ENCODE data around the gene PHOX2B.

Gene PHOX2B

GRCh38 chr4:41784191-41784979, 35.9 kb upstream of the PHOX2B start:
- no peak overlapping the region for H3K4me3 ChIP-seq (IDR thresholded peaks at IDR 0.05; ENCODE audit: insufficient read depth, low read depth, low read length)
- H2AFZ ChIP-seq (ENCODE audit: low read depth): no peak overlapping the region
- no peaks in the 10 kb centered on the region for H3K4me1 ChIP-seq (ENCODE audit: low read depth, poor library complexity, severe bottlenecking)
- H3K79me2 ChIP-seq (ENCODE audit: insufficient read depth, low read depth): no peaks in the 10 kb centered on the region
- no peaks in the 10 kb centered on the region for H4K20me1 ChIP-seq (ENCODE audit: insufficient read depth)
- H3K9ac ChIP-seq: no peak overlapping the region
- no peak overlapping the region for H3K4me2 ChIP-seq
- H3K27me3 ChIP-seq (ENCODE audit: insufficient read depth, low read depth): no peaks in the 10 kb centered on the region
- TF ChIP-seq CTCF (conservative IDR thresholded peaks at IDR 0.05; ENCODE audit: low read depth, low read length): no peak
- H3K36me3 ChIP-seq (ENCODE audit: insufficient read depth): no peaks in the 10 kb centered on the region
- H3K27ac ChIP-seq: no peak overlapping the region

GRCh38 chr4:41776466-41776865, 27.9 kb upstream of the PHOX2B start:
- H3K4me2 ChIP-seq: no peak overlapping the region
- H3K27me3 ChIP-seq (ENCODE audit: insufficient read depth, low read depth): no peaks in the 10 kb centered on the region
- no peak overlapping the region for H3K27ac ChIP-seq
- no peak overlapping the region for H3K4me3 ChIP-seq (IDR thresholded peaks at IDR 0.05; ENCODE audit: insufficient read depth, low read depth, low read length)
- H3K4me1 ChIP-seq (ENCODE audit: low read depth, poor library complexity, severe bottlenecking): no peaks in the 10 kb centered on the region
- H2AFZ ChIP-seq (ENCODE audit: low read depth): no peak overlapping the region
- H3K9ac ChIP-seq: no peak overlapping the region
- H3K36me3 ChIP-seq (ENCODE audit: insufficient read depth): no peaks in the 10 kb centered on the region
- H4K20me1 ChIP-seq (ENCODE audit: insufficient read depth): no peaks in the 10 kb centered on the region
- no peaks in the 10 kb centered on the region for H3K79me2 ChIP-seq (ENCODE audit: insufficient read depth, low read depth)
- TF ChIP-seq CTCF (conservative IDR thresholded peaks at IDR 0.05; ENCODE audit: low read depth, low read length): no peak

- H3K4me2 ChIP-seq: no peak overlapping the region
Measured at GRCh38 chr4:41763729-41764128, 15.2 kb upstream of the PHOX2B start.

GRCh38 chr4:41758884-41759283, 10.4 kb upstream of the PHOX2B start:
- Histone ChIP-seq H3K4me1 (ENCODE audit: low read depth, poor library complexity, severe bottlenecking) (no peaks in the 10 kb centered on the region), H3K27me3 (ENCODE audit: insufficient read depth, low read depth) (no peaks in the 10 kb centered on the region), H3K27ac (no peak overlapping the region), H3K79me2 (ENCODE audit: insufficient read depth, low read depth) (no peaks in the 10 kb centered on the region), H3K4me3 (IDR thresholded peaks at IDR 0.05; ENCODE audit: insufficient read depth, low read depth, low read length) (no peak overlapping the region), H2AFZ (ENCODE audit: low read depth) (no peak overlapping the region), H3K9ac (no peak overlapping the region), H4K20me1 (ENCODE audit: insufficient read depth) (no peaks in the 10 kb centered on the region), H3K4me2 (no peak overlapping the region), H3K36me3 (ENCODE audit: insufficient read depth) (no peaks in the 10 kb centered on the region)
- TF ChIP-seq CTCF (conservative IDR thresholded peaks at IDR 0.05; ENCODE audit: low read depth, low read length): no peak

More at GRCh38 chr4:41763729-41764128, 15.2 kb upstream of the PHOX2B start:
- H4K20me1 ChIP-seq (ENCODE audit: insufficient read depth): no peaks in the 10 kb centered on the region
- no peak overlapping the region for H3K4me3 ChIP-seq (IDR thresholded peaks at IDR 0.05; ENCODE audit: insufficient read depth, low read depth, low read length)
- no peak overlapping the region for H3K9ac ChIP-seq
- H3K4me1 ChIP-seq (ENCODE audit: low read depth, poor library complexity, severe bottlenecking): no peaks in the 10 kb centered on the region
- H3K27ac ChIP-seq: no peak overlapping the region
- H3K27me3 ChIP-seq (ENCODE audit: insufficient read depth, low read depth): no peaks in the 10 kb centered on the region
- no peak overlapping the region for H2AFZ ChIP-seq (ENCODE audit: low read depth)
- TF ChIP-seq CTCF (conservative IDR thresholded peaks at IDR 0.05; ENCODE audit: low read depth, low read length): no peak
- no peaks in the 10 kb centered on the region for H3K79me2 ChIP-seq (ENCODE audit: insufficient read depth, low read depth)
- H3K36me3 ChIP-seq (ENCODE audit: insufficient read depth): no peaks in the 10 kb centered on the region
